Testis (tissue), 3 donors: ENCODE measurements around the gene DUSP6. TPM values are rescaled to one million over a fixed set of nuclear protein-coding genes. Genes with fewer than 3 reads are reported as not detected.

Experiments used
- DNase-seq: peaks from one replicate; pipeline ENCODE4 v3.0.0-alpha.2; 2019
- H3K27ac ChIP-seq, 2 donors: fragments of 200-600 bp; sonication (generic); one replicate each; pipeline ENCODE4 v1.5.1; 2019
- H3K27me3 ChIP-seq: fragments of 200-600 bp; sonication (generic); one replicate; pipeline ENCODE4 v1.5.1; 2019
- H3K36me3 ChIP-seq: fragments of 200-600 bp; sonication (generic); one replicate; pipeline ENCODE4 v1.5.1; 2017; ENCODE audit warnings: low read depth; ENCODE audit errors: missing control alignments
- H3K4me1 ChIP-seq: fragments of 200-600 bp; sonication (generic); one replicate; pipeline ENCODE4 v1.5.1; 2019
- H3K4me3 ChIP-seq, 2 donors: fragments of 200-600 bp; sonication (generic); one replicate each; pipeline ENCODE4 v1.5.1; 2017 to 2019
- H3K9me3 ChIP-seq: fragments of 200-600 bp; sonication (generic); one replicate; pipeline ENCODE4 v1.5.1; 2017
- POLR2A ChIP-seq: fragments of 450-650 bp; IDR thresholded peaks from one replicate; pipeline ENCODE4 v1.6.1; 2017; ENCODE audit warnings: antibody characterized with exemption, mild to moderate bottlenecking, moderate library complexity
- WGBS, 2 donors: methylation state at CpG; one replicate each; pipeline ENCODE4 v1.1.5; 2018; 5-methylcytosine and 5-hydroxymethylcytosine counted together
- intact Hi-C: fragments of 100-400 bp; cut with DNase I; formaldehyde crosslinking; loops from one replicate; pipeline ENCODE4 v1.15.1; 2023; ENCODE audit warnings: low total_unique reads
- polyA plus RNA-seq: library from polyadenylated mRNA; stranded (reverse); fragments of 350-450 nt; fragmentation: Illumina TruSeq; extraction: RNeasy Lipid Tissue Mini Kit (QIAGEN cat#74804); gene quantifications from one replicate; pipeline ENCODE4 v1.2.3, GENCODE V29; 2014; ENCODE audit warnings: low read depth, low replicate concordance; ENCODE audit not compliant: insufficient read depth
- total RNA-seq, 2 donors: library from RNA; depleted of rRNA; stranded (reverse); fragments of >200 nt; gene quantifications; one replicate each; pipeline ENCODE4 v1.2.3, GENCODE V29; 2016
- TF ChIP-seq, protein P1 (sequence below), 3 experiments: fragments of 450-650 bp in 2 of 3; fragments of 200-600 bp in 1 of 3; sonication (generic) in 1 of 3; IDR thresholded peaks; one replicate each; pipeline ENCODE4 v1.5.1; 2016 to 2019; ENCODE audit warnings: antibody characterized with exemption in 3 of 3, mild to moderate bottlenecking in 2 of 3, moderate library complexity in 1 of 3

Gene DUSP6
- total and polyA plus RNA-seq, 3 donors from 2014 or later, result 10.9 to 17.2 (median 15.1) TPM

GRCh38 chr12:89316705-89317139 is 35.6 kb downstream of the DUSP6 start:
- Histone ChIP-seq H3K36me3 (no peaks in the 10 kb centered on the region), H3K27ac (no peak overlapping the region), H3K4me1 (no peaks in the 10 kb centered on the region), H3K4me3 (no peak overlapping the region), H3K9me3 (no peaks in the 10 kb centered on the region), H3K27me3 (no peaks in the 10 kb centered on the region)
- 49 to 64% methylated on average over 4 of the region's 4 CpGs for WGBS, 2 donors
- no peak for DNase-seq
- intact Hi-C loops, result no loop called here
- no peak for TF ChIP-seq POLR2A

- WGBS, 2 donors, result 94 to 97% methylated on average over 3 of the region's 3 CpGs
- no peak for TF ChIP-seq POLR2A
- TF ChIP-seq, protein P1, sequence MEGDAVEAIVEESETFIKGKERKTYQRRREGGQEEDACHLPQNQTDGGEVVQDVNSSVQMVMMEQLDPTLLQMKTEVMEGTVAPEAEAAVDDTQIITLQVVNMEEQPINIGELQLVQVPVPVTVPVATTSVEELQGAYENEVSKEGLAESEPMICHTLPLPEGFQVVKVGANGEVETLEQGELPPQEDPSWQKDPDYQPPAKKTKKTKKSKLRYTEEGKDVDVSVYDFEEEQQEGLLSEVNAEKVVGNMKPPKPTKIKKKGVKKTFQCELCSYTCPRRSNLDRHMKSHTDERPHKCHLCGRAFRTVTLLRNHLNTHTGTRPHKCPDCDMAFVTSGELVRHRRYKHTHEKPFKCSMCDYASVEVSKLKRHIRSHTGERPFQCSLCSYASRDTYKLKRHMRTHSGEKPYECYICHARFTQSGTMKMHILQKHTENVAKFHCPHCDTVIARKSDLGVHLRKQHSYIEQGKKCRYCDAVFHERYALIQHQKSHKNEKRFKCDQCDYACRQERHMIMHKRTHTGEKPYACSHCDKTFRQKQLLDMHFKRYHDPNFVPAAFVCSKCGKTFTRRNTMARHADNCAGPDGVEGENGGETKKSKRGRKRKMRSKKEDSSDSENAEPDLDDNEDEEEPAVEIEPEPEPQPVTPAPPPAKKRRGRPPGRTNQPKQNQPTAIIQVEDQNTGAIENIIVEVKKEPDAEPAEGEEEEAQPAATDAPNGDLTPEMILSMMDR (IDR thresholded peaks at IDR 0.05), result no peak
- H3K4me1 ChIP-seq, result no peaks in the 10 kb centered on the region
- H3K27me3 ChIP-seq, result no peaks in the 10 kb centered on the region
- H3K36me3 ChIP-seq, result no peaks in the 10 kb centered on the region
- no peaks in the 10 kb centered on the region for H3K9me3 ChIP-seq
- no peak overlapping the region for H3K27ac ChIP-seq
- H3K4me3 ChIP-seq, result no peak overlapping the region
- intact Hi-C loops, result no loop called here
- no peak for DNase-seq
Observed at GRCh38 chr12:89314060-89314761, 38.1 kb downstream of the DUSP6 start.

DNA sequence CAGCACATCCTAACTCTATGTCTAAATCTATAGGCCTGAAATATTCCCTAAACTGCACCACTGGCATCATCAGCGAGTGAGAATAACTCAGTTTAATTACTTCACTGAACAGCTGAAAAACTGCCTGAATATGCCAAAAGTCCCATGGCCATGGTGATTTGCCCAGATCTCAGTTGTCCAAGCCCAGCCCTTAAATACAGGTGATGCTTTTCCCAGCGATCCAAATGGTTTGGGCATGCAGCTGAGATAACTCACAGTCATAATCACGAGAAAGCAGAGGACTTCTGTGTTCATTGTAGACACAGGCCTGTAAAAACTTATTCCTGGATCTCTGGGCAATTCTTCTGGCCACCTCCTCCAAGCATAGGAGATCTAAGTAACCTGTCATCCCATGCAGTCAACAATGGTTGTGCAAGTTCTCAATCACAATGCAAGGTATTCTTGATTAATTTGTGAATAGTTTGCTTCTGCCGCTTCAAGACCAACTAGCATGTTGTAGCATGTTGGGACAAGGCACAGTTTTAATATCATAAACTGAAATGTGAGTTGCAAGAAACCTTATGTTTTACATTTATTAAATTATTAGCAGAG is 40.5 kb downstream of the DUSP6 start:
- Histone ChIP-seq H3K4me3 (no peak overlapping the region), H3K4me1 (no peaks in the 10 kb centered on the region), H3K27ac (no peak overlapping the region), H3K27me3 (no peaks in the 10 kb centered on the region), H3K36me3 (no peaks in the 10 kb centered on the region), H3K9me3 (no peaks in the 10 kb centered on the region)
- intact Hi-C loops, result no loop called here
- WGBS, 2 donors, result 93 to 98% methylated on average over 4 of the region's 4 CpGs
- no peak for DNase-seq
- TF ChIP-seq, protein P1 (IDR thresholded peaks at IDR 0.05), result no peak
- no peak for TF ChIP-seq POLR2A

DNA sequence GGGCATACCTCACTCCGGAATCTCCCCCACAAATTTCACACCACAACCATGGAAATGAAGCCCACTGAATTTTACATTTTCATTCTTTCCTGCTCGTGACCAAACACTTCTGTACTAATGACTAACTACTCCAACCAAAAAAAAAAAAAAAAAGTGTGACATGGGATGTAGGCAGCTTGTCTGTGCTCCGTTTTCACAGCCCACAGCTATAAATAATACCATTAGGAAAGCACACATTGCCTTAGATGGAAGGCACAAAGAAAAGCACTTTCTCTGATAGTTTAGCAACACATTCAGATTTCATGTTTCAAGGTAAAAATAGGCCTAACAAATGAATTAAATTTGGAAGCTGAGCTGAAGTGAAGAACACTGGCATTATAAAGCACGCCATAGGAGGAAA is 42.5 kb downstream of the DUSP6 start:
- Histone ChIP-seq H3K4me1 (no peaks in the 10 kb centered on the region), H3K4me3 (no peak overlapping the region), H3K36me3 (no peaks in the 10 kb centered on the region), H3K27me3 (no peaks in the 10 kb centered on the region), H3K27ac (no peak overlapping the region), H3K9me3 (no peaks in the 10 kb centered on the region)
- WGBS, 2 donors, result 78 to 83% methylated on average over 4 of the region's 4 CpGs
- no peak for DNase-seq
- no peak for TF ChIP-seq POLR2A
- TF ChIP-seq, protein P1 (IDR thresholded peaks at IDR 0.05), result no peak
- intact Hi-C loops, result no loop called here

- WGBS, 2 donors, result 84 to 86% methylated on average over 3 of the region's 3 CpGs
Observed at GRCh38 chr12:89309440-89309802, 42.9 kb downstream of the DUSP6 start.

More at GRCh38 chr12:89309440-89309802, 42.9 kb downstream of the DUSP6 start:
- Histone ChIP-seq H3K4me1 (no peaks in the 10 kb centered on the region), H3K27ac (no peak overlapping the region), H3K36me3 (no peaks in the 10 kb centered on the region), H3K27me3 (no peaks in the 10 kb centered on the region), H3K9me3 (no peaks in the 10 kb centered on the region), H3K4me3 (no peak overlapping the region)
- intact Hi-C loops, result no loop called here
- no peak for DNase-seq
- TF ChIP-seq POLR2A, result no peak
- TF ChIP-seq, protein P1 (IDR thresholded peaks at IDR 0.05), result no peak
